ENCODE data around the gene GDF10. TPM values are rescaled to one million over a fixed set of nuclear protein-coding genes. Genes with fewer than 3 reads are reported as not detected.

Gene GDF10
- polyA plus RNA-seq, 1 of the 3 experiments (the other 2 are of a cell fraction): 0.02 TPM

DNA sequence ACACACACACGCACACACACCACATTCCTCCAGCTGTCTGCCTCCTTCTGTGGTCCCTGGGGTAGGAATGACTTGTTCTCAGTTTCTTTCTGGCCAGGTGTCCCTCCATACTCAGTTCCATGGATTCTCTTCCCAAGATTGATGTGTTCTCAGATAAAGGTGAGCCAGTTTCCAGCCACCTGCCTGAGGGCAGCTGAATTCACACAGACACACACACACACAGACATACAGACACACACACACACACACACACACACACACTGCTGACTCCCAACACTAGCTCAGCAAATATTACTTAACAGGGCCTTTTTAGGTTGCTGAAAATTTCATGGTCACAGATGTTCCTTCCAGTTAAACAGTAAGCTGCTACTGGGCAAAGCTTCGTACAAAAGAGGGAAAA lies 45.4 kb upstream of the GDF10 start:
- Histone ChIP-seq H3K27me3 (ENCODE audit: insufficient read depth) (no peaks in the 10 kb centered on the region), H3K9ac (no peak overlapping the region), H3K4me2 (no peak overlapping the region), H3K36me3 (replicated peaks in 1 of 2; ENCODE audit: control insufficient read depth in 1 of 2, insufficient read depth in 2 of 2, low read length in 1 of 2) (no peaks in the 10 kb centered on the region), H2AFZ (ENCODE audit: low read depth) (no peak overlapping the region), H3K27ac (ENCODE audit: low read depth in 2 of 2, low read length in 1 of 2) (no peak overlapping the region; a peak in 1 of 4 replicates), H3K4me3 (ENCODE audit: low read depth in 2 of 2, low read length in 1 of 2) (no peak overlapping the region), H3K9me3 (no peaks in the 10 kb centered on the region), H3K9me2 (no peaks in the 10 kb centered on the region), H4K20me1 (ENCODE audit: insufficient read depth) (no peaks in the 10 kb centered on the region), H3K4me1 (ENCODE audit: control insufficient read depth in 1 of 2, insufficient read depth in 2 of 2, low read depth in 1 of 2, low read length in 1 of 2) (peaks cover 0 to 20% of the 10 kb centered on the region in 2 experiments; a peak in 1 of 4 replicates), H3F3A (replicated peaks; ENCODE audit: insufficient read depth) (no peaks in the 10 kb centered on the region), H3K79me2 (ENCODE audit: insufficient read depth) (no peaks in the 10 kb centered on the region)
- TF ChIP-seq RAD21 (IDR thresholded peaks at IDR 0.05; ENCODE audit: low read length) (no peak), GATA2 (CRISPR knock-in tag; IDR thresholded peaks at IDR 0.05) (peak; percentile 43), CHD2 (IDR thresholded peaks at IDR 0.05; ENCODE audit: low read length, partially characterized antibody) (no peak), MEF2A (IDR thresholded peaks at IDR 0.05; ENCODE audit: borderline replicate concordance, low read depth) (no peak)
- TF ChIP-seq, protein P1, sequence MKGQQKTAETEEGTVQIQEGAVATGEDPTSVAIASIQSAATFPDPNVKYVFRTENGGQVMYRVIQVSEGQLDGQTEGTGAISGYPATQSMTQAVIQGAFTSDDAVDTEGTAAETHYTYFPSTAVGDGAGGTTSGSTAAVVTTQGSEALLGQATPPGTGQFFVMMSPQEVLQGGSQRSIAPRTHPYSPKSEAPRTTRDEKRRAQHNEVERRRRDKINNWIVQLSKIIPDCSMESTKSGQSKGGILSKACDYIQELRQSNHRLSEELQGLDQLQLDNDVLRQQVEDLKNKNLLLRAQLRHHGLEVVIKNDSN (IDR thresholded peaks at IDR 0.05; ENCODE audit: borderline replicate concordance, low read depth): no peak
- TF ChIP-seq, protein P2, sequence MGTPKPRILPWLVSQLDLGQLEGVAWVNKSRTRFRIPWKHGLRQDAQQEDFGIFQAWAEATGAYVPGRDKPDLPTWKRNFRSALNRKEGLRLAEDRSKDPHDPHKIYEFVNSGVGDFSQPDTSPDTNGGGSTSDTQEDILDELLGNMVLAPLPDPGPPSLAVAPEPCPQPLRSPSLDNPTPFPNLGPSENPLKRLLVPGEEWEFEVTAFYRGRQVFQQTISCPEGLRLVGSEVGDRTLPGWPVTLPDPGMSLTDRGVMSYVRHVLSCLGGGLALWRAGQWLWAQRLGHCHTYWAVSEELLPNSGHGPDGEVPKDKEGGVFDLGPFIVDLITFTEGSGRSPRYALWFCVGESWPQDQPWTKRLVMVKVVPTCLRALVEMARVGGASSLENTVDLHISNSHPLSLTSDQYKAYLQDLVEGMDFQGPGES (IDR thresholded peaks at IDR 0.05; ENCODE audit: low read depth, low read length): no peak
- WGBS (ENCODE audit: low lambda C conversion rate): 10% methylated on average over 2 of the region's 2 CpGs
- ChIA-PET POLR2A (interaction anchor here (1.6 kb wide), 1 partner anchor 8 kb away, joined by 3 read pairs; no protein-coding TSS in a partner anchor), CTCF (interaction anchor here (0.9 to 1.8 kb wide), 5 partner anchors 9 to 230 kb away, joined by 3 to 7 read pairs (median 4); no protein-coding TSS in a partner anchor)
- DNase-seq: no peak

DNA sequence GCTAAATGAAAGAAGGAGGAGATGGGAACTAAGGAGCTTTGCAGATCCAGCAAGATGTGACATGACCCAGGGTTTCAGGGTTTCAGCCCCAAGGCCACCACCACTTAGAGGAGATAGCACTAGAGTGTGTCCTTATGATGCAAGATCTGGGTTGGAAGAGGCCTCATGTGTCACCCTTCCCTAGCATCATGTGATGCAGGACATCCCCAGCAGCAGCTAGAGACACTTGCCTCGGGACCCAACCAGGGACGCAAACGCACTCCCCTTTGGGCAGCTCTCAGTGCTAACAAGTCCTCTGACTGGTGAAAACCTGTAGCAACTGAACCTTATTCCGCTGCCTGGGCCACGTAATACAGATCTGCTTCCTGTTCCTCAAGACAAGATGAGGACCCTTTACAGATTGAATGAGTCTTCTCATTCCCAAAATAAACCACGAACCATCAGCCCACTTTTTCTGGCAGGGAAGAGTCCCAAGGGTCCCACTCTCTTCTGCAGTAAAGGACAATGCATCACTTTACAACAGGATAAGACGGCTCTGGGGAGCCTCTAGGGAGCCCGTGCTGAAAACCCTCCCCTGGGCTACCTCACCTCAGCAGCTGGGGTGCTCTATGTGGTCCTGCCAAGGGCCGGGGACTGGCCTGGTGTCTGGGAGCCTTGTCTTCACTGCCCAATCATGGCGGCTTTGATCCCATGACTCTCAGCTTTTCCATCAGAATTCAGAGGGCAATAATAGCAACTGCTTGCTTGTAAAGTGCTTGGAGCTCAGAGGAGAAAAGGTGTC lies 44.8 kb upstream of the GDF10 start:
- no peaks in the 10 kb centered on the region for H3K36me3 ChIP-seq (replicated peaks in 1 of 2; ENCODE audit: control insufficient read depth in 1 of 2, insufficient read depth in 2 of 2, low read length in 1 of 2)
- H4K20me1 ChIP-seq (ENCODE audit: insufficient read depth): no peaks in the 10 kb centered on the region
- no peak overlapping the region for H3K9ac ChIP-seq
- CTCF ChIA-PET: interaction anchor here (0.9 to 1.8 kb wide), 4 partner anchors 10 to 230 kb away, joined by 3 to 7 read pairs (median 4); no protein-coding TSS in a partner anchor
- no peak overlapping the region for H3K4me3 ChIP-seq (ENCODE audit: low read depth in 2 of 2, low read length in 1 of 2)
- H2AFZ ChIP-seq (ENCODE audit: low read depth): no peak overlapping the region
- no peaks in the 10 kb centered on the region for H3K9me3 ChIP-seq
- H3K79me2 ChIP-seq (ENCODE audit: insufficient read depth): no peaks in the 10 kb centered on the region
- no peaks in the 10 kb centered on the region for H3K27me3 ChIP-seq (ENCODE audit: insufficient read depth)
- H3K27ac ChIP-seq (ENCODE audit: low read depth in 2 of 2, low read length in 1 of 2): no peak overlapping the region; a peak in 1 of 4 replicates
- H3K9me2 ChIP-seq: no peaks in the 10 kb centered on the region
- H3K4me1 ChIP-seq (ENCODE audit: control insufficient read depth in 1 of 2, insufficient read depth in 2 of 2, low read depth in 1 of 2, low read length in 1 of 2): peaks cover 0 to 20% of the 10 kb centered on the region in 2 experiments; a peak in 1 of 4 replicates
- DNase-seq: no peak
- POLR2A ChIA-PET: interaction anchor here (0.5 to 1.6 kb wide), 2 partner anchors 9 to 233 kb away, joined by 3 to 4 read pairs; no protein-coding TSS in a partner anchor
- no peak overlapping the region for H3K4me2 ChIP-seq
- H3F3A ChIP-seq (replicated peaks; ENCODE audit: insufficient read depth): no peaks in the 10 kb centered on the region
- WGBS (ENCODE audit: low lambda C conversion rate): 45% methylated on average over 8 of the region's 10 CpGs
- TF ChIP-seq, protein P3, sequence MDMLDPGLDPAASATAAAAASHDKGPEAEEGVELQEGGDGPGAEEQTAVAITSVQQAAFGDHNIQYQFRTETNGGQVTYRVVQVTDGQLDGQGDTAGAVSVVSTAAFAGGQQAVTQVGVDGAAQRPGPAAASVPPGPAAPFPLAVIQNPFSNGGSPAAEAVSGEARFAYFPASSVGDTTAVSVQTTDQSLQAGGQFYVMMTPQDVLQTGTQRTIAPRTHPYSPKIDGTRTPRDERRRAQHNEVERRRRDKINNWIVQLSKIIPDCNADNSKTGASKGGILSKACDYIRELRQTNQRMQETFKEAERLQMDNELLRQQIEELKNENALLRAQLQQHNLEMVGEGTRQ (IDR thresholded peaks at IDR 0.05; ENCODE audit: borderline replicate concordance, low read depth, low read length): no peak
- TF ChIP-seq EP300 (IDR thresholded peaks at IDR 0.05; ENCODE audit: borderline replicate concordance in 1 of 2, low read depth in 1 of 2, low read length in 1 of 2) (no peak), TAF1 (IDR thresholded peaks at IDR 0.05; ENCODE audit: borderline replicate concordance, low read depth, low read length) (no peak), FOSL2 (IDR thresholded peaks at IDR 0.05; ENCODE audit: borderline replicate concordance, low read depth) (no peak), SIN3A (IDR thresholded peaks at IDR 0.05; ENCODE audit: borderline replicate concordance, low read depth, low read length) (no peak), EZH2phosphoT487 (IDR thresholded peaks at IDR 0.05; ENCODE audit: borderline replicate concordance, low read depth) (no peak), MXI1 (IDR thresholded peaks at IDR 0.05; ENCODE audit: low read depth, low read length) (no peak), GABPA (IDR thresholded peaks at IDR 0.05; ENCODE audit: low read depth) (no peak), MEF2A (IDR thresholded peaks at IDR 0.05; ENCODE audit: borderline replicate concordance, low read depth) (no peak), TCF12 (IDR thresholded peaks at IDR 0.05) (no peak), ELF1 (IDR thresholded peaks at IDR 0.05) (no peak), JUND (IDR thresholded peaks at IDR 0.05) (no peak), TEAD4 (IDR thresholded peaks at IDR 0.05; ENCODE audit: borderline replicate concordance, insufficient read depth) (no peak), FOXJ3 (CRISPR knock-in tag; IDR thresholded peaks at IDR 0.05) (no peak)
- TF ChIP-seq, protein P4, sequence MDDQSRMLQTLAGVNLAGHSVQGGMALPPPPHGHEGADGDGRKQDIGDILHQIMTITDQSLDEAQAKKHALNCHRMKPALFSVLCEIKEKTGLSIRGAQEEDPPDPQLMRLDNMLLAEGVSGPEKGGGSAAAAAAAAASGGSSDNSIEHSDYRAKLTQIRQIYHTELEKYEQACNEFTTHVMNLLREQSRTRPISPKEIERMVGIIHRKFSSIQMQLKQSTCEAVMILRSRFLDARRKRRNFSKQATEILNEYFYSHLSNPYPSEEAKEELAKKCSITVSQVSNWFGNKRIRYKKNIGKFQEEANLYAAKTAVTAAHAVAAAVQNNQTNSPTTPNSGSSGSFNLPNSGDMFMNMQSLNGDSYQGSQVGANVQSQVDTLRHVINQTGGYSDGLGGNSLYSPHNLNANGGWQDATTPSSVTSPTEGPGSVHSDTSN (IDR thresholded peaks at IDR 0.05): no peak
- TF ChIP-seq, protein P1 (IDR thresholded peaks at IDR 0.05; ENCODE audit: borderline replicate concordance, low read depth): no peak
- TF ChIP-seq, protein P5, sequence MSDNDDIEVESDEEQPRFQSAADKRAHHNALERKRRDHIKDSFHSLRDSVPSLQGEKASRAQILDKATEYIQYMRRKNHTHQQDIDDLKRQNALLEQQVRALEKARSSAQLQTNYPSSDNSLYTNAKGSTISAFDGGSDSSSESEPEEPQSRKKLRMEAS (IDR thresholded peaks at IDR 0.05; ENCODE audit: low read depth): no peak
